ENCODE measurements around the gene PPP1R3E. TPM values are rescaled to one million over a fixed set of nuclear protein-coding genes. Genes with fewer than 3 reads are reported as not detected.

The PPP1R3E gene
- total and polyA plus RNA-seq, 2 of the 13 experiments (the other 11 are each of a cell fraction or from before 2014, with no cell fraction given) = 16.5 to 26.5 TPM

DNA sequence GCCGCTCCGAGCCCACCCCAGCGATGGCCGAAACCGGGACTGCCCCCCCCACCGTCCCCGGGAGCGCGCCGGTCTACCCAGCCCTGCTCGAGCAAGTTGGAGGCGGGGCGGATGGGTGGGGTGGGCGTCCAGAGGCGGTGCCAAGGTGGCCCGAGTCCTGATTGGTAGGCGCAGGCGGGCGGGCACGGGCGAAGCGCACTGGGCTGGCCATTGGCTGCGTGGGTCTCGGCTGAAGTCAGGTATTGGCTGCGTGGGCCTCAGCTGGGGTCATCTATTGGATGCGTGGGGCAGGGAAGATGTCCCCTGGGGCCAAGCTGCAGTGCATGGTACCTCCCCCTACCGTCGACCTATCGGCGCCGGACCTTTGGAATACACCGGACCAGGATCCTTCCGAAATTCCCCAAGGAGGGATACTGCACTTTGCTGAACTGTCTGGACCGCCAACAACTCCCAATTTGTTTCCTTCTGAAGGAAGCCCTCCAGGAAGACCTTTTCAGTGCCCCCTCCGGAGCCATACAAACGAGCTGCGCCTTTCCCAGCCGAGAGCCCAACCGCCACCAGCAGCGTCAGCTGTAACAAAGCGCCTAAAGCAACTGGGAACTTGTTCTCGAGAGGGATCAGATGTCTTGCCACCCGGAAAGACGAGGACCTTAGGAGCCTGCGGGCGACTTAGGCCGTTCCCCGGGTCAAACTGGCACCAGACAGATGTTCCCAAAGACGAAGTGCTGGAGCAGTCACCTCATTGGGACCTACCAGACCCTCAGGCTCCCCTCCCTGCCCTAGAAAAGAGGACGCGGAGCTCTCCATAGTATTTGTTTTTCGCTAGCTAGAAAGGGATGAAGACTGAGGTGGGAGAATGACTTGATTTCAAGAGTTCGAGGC lies 16.4 kb downstream of the PPP1R3E start, which contains the start of gene HOMEZ (continued):
- TF ChIP-seq, protein P1, sequence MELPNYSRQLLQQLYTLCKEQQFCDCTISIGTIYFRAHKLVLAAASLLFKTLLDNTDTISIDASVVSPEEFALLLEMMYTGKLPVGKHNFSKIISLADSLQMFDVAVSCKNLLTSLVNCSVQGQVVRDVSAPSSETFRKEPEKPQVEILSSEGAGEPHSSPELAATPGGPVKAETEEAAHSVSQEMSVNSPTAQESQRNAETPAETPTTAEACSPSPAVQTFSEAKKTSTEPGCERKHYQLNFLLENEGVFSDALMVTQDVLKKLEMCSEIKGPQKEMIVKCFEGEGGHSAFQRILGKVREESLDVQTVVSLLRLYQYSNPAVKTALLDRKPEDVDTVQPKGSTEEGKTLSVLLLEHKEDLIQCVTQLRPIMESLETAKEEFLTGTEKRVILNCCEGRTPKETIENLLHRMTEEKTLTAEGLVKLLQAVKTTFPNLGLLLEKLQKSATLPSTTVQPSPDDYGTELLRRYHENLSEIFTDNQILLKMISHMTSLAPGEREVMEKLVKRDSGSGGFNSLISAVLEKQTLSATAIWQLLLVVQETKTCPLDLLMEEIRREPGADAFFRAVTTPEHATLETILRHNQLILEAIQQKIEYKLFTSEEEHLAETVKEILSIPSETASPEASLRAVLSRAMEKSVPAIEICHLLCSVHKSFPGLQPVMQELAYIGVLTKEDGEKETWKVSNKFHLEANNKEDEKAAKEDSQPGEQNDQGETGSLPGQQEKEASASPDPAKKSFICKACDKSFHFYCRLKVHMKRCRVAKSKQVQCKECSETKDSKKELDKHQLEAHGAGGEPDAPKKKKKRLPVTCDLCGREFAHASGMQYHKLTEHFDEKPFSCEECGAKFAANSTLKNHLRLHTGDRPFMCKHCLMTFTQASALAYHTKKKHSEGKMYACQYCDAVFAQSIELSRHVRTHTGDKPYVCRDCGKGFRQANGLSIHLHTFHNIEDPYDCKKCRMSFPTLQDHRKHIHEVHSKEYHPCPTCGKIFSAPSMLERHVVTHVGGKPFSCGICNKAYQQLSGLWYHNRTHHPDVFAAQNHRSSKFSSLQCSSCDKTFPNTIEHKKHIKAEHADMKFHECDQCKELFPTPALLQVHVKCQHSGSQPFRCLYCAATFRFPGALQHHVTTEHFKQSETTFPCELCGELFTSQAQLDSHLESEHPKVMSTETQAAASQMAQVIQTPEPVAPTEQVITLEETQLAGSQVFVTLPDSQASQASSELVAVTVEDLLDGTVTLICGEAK (IDR thresholded peaks at IDR 0.05) = no peak
- TF ChIP-seq, protein P1 (CRISPR knock-in tag; IDR thresholded peaks at IDR 0.05) = peak; percentile 60; the same call in 1 of the 2 replicates
- TF ChIP-seq ARHGAP35 (CRISPR knock-in tag; IDR thresholded peaks at IDR 0.05; ENCODE audit: borderline replicate concordance) (peak; percentile 66), GTF2F1 (IDR thresholded peaks at IDR 0.05; ENCODE audit: low read length) (0 out of 2 replicates have a peak, but pooled peaks have one; percentile 43), CCDC6 (CRISPR knock-in tag; IDR thresholded peaks at IDR 0.05) (peak; percentile 82), ZNF20 (CRISPR knock-in tag; IDR thresholded peaks at IDR 0.05) (peak; percentile 73; the same call in 1 of the 2 replicates), KMT2A (CRISPR knock-in tag; IDR thresholded peaks at IDR 0.05) (peak; percentile 80), MIER2 (CRISPR knock-in tag; IDR thresholded peaks at IDR 0.05) (no peak), ZNF564 (CRISPR knock-in tag; IDR thresholded peaks at IDR 0.05) (peak; percentile 84), CBX1 (IDR thresholded peaks at IDR 0.05; ENCODE audit: low read depth) (peak; percentile 98), MAZ (IDR thresholded peaks at IDR 0.05; ENCODE audit: borderline replicate concordance, low read depth, low read length) (0 out of 2 replicates have a peak, but pooled peaks have one; percentile 88), MAZ (CRISPR knock-in tag; IDR thresholded peaks at IDR 0.05; ENCODE audit: low read depth) (peak; percentile 93), ZNF557 (CRISPR knock-in tag; IDR thresholded peaks at IDR 0.05) (peak; percentile 80; the same call in 1 of the 2 replicates), MEF2D (CRISPR knock-in tag; IDR thresholded peaks at IDR 0.05) (peak; percentile 90), CHD2 (IDR thresholded peaks at IDR 0.05; ENCODE audit: low read depth, low read length) (peak; percentile 77), RCOR2 (CRISPR knock-in tag; IDR thresholded peaks at IDR 0.05) (no peak), POLR2A (IDR thresholded peaks at IDR 0.05; ENCODE audit: insufficient read depth in 1 of 2, low read depth in 2 of 2, low read length in 2 of 2) (peak in 1 of 2 experiments; percentile 93; a peak in 2 of 4 replicates)
- TF ChIP-seq, protein P2, sequence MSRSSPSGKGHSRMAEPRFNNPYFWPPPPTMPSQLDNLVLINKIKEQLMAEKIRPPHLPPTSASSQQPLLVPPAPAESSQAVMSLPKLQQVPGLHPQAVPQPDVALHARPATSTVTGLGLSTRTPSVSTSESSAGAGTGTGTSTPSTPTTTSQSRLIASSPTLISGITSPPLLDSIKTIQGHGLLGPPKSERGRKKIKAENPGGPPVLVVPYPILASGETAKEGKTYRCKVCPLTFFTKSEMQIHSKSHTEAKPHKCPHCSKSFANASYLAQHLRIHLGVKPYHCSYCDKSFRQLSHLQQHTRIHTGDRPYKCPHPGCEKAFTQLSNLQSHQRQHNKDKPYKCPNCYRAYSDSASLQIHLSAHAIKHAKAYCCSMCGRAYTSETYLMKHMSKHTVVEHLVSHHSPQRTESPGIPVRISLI (CRISPR knock-in tag; IDR thresholded peaks at IDR 0.05; ENCODE audit: borderline replicate concordance) = peak; percentile 77; the same call in 1 of the 2 replicates
- TF ChIP-seq, protein P3, sequence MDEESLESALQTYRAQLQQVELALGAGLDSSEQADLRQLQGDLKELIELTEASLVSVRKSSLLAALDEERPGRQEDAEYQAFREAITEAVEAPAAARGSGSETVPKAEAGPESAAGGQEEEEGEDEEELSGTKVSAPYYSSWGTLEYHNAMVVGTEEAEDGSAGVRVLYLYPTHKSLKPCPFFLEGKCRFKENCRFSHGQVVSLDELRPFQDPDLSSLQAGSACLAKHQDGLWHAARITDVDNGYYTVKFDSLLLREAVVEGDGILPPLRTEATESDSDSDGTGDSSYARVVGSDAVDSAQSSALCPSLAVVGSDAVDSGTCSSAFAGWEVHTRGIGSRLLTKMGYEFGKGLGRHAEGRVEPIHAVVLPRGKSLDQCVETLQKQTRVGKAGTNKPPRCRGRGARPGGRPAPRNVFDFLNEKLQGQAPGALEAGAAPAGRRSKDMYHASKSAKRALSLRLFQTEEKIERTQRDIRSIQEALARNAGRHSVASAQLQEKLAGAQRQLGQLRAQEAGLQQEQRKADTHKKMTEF (CRISPR knock-in tag; IDR thresholded peaks at IDR 0.05) = peak; percentile 93
